Ovary (tissue), 3 donors: ENCODE results near the gene RNF208.

ENCODE experiments used
- POLR2A ChIP-seq: fragments of 450-650 bp; IDR thresholded peaks from one replicate; pipeline ENCODE4 v1.6.1; 2017; ENCODE audit warnings: antibody characterized with exemption, mild to moderate bottlenecking, moderate library complexity
- TF ChIP-seq, protein P1 (sequence below), 3 donors: fragments of 450-650 bp in 2 of 3; fragments of 200-600 bp in 1 of 3; IDR thresholded peaks; one replicate each; pipeline versions ENCODE4 v1.5.1 to v1.8.0; 2016 to 2022; ENCODE audit warnings: antibody characterized with exemption in 3 of 3, mild to moderate bottlenecking in 1 of 3
- donor health status: DM: no; HTN: no; CAD: no.

DNA sequence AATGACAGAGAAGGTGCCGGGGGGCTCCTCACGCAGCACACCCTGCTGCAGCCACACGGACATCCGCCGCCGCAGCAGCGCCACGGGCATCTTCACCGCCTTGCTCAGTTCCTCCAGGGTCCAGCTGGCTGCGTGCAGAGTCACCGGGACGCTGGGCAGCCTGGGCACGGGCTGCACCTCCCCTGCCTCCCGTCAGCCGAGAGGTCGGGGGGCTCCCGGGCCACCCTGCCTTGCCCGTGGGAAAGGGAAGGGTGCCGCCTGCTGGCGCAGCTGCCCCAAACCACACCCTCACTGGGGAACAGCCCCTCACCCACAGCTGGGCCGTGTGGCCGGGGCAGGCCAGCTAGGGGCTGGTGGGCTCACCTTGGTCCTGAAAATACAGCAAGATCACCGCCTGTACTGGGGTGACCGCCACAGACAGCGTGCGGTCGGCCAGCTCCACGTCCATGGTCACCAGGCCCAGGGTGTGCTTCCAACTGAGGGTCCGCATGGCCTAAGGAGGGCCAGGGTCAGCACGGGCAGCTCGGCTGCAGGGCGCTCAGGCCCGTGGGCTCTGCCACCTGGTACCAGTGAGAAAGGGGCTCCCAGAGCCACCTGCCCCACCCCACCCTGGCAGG is 46.6 kb downstream of the RNF208 start:
- TF ChIP-seq, protein P1, sequence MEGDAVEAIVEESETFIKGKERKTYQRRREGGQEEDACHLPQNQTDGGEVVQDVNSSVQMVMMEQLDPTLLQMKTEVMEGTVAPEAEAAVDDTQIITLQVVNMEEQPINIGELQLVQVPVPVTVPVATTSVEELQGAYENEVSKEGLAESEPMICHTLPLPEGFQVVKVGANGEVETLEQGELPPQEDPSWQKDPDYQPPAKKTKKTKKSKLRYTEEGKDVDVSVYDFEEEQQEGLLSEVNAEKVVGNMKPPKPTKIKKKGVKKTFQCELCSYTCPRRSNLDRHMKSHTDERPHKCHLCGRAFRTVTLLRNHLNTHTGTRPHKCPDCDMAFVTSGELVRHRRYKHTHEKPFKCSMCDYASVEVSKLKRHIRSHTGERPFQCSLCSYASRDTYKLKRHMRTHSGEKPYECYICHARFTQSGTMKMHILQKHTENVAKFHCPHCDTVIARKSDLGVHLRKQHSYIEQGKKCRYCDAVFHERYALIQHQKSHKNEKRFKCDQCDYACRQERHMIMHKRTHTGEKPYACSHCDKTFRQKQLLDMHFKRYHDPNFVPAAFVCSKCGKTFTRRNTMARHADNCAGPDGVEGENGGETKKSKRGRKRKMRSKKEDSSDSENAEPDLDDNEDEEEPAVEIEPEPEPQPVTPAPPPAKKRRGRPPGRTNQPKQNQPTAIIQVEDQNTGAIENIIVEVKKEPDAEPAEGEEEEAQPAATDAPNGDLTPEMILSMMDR (IDR thresholded peaks at IDR 0.05) = no peak
- no peak for TF ChIP-seq POLR2A
